ENCODE measurements around the gene TMEM82. TPM values are rescaled to one million over a fixed set of nuclear protein-coding genes. Genes with fewer than 3 reads are reported as not detected.
A peak's percentile ranks its signal among the peaks of the same experiment; 100 is the strongest.
"Not testable (repeated sequence)": the region's sequence is repeated elsewhere in the genome, so short reads cannot be mapped to it uniquely, and the experiment has no call there.

The TMEM82 gene
- total RNA-seq (not detected), polyA plus RNA-seq (ENCODE audit: insufficient read depth in 1 of 8, insufficient read length in 8 of 8, low replicate concordance in 1 of 8) (1 to 10 TPM in 1 of 8 donors, under 1 TPM in 1, not detected in 6; 0.17 to 1.4 TPM)
- long read RNA-seq, donor 1: 0 reads
- long read RNA-seq, donor 2: 0 reads
- long read RNA-seq, donor 3: 0 reads
- long read RNA-seq, donor 4: 0 reads
- long read RNA-seq, donor 5: 0 reads
- long read RNA-seq, donor 6: 0 reads
- long read RNA-seq, donor 7: 0 reads
- long read RNA-seq, donor 8: 0 reads
- long read RNA-seq, donor 9: 0 reads
- long read RNA-seq, donor 10: 0 reads
- long read RNA-seq, donor 11: 0 reads

GRCh38 chr1:15742339-15742801, at the start of gene TMEM82:
Gene TMEM82, plus strand, starts transcription at chr1:15742499. Its CDS starts 61 bp downstream, at chr1:15742560.
- Histone ChIP-seq H3K9me3 (replicated peaks; ENCODE audit: control insufficient read depth, low read depth, low read length) (no peaks in the 10 kb centered on the region), H3K27ac (ENCODE audit: low read length) (no peak within 1 kb of the TSS), H3K27me3 (ENCODE audit: control insufficient read depth, insufficient read depth, low read length) (no peaks in the 10 kb centered on the region), H3K4me1 (ENCODE audit: control insufficient read depth, insufficient read depth, low read length) (peaks cover 28% of the 10 kb centered on the region), H3K36me3 (ENCODE audit: control insufficient read depth, insufficient read depth, low read length) (peaks cover 3% of the 10 kb centered on the region), H3K4me3 (ENCODE audit: low read length) (no peak within 1 kb of the TSS)
- 17% methylated on average over 14 of the region's 14 CpGs for WGBS (ENCODE audit: insufficient coverage)
- no peak for DNase-seq

DNA sequence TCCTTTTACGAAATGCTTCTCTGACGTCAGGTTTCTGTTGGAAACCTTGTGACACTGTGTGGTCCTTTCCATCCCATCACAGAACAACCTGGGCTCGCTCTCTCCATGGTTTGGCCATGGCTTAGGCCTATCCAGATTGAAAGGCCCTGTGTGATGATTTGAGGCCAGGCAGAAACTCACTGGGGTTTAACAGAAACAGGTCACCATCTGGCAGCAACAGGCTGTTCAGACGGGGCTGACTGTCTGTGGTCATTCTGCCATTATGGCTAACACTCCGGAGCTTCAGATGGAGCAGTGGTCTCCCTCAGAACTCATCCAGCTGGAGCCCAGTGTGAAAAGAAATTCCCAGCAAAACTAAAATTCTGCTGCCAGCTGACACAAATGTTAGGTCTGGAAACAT, 48.9 kb upstream of the TMEM82 start:
- peaks cover 34% of the 10 kb centered on the region for H3K4me1 ChIP-seq (ENCODE audit: control insufficient read depth, insufficient read depth, low read length)
- no peak overlapping the region for H3K4me3 ChIP-seq (ENCODE audit: low read length)
- peaks cover 13% of the 10 kb centered on the region for H3K36me3 ChIP-seq (ENCODE audit: control insufficient read depth, insufficient read depth, low read length)
- H3K9me3 ChIP-seq (replicated peaks; ENCODE audit: control insufficient read depth, low read depth, low read length): no peaks in the 10 kb centered on the region
- no peaks in the 10 kb centered on the region for H3K27me3 ChIP-seq (ENCODE audit: control insufficient read depth, insufficient read depth, low read length)
- WGBS (ENCODE audit: insufficient coverage): 68% methylated on average over 3 of the region's 5 CpGs
- H3K27ac ChIP-seq (ENCODE audit: low read length): no peak overlapping the region
- no peak for DNase-seq

DNA sequence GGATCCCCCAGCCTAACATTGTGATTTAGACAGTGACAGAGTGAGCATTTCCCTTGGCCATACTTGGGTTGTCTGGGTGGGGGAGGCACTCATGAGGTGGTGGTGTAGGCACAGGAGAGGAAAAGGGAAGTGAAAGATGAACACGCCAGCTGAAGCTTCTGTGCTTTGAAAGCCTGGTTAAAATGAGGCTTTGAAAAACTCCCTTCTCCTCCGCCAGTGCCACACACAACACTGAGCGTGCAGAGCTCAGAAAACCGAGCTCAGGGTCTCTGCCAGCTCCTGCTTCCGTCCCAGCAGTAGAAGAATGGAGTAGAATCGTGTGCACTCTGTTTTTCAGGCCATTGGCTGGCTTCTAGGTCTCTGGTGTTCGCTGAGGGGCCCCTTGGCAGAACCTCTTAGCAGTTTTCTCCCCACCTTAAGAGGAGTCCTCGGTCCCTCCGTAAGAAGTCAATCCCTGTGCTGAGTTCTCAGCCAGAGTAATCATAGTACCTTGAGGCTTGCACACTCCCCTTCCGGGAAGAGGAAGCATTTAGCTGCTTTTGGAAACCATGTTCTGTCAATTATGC, 45.3 kb upstream of the TMEM82 start:
- DNase-seq: peak; percentile 69
- 10% methylated on average over 6 of the region's 10 CpGs for WGBS (ENCODE audit: insufficient coverage)
- H3K27me3 ChIP-seq (ENCODE audit: control insufficient read depth, insufficient read depth, low read length): no peaks in the 10 kb centered on the region
- H3K9me3 ChIP-seq (replicated peaks; ENCODE audit: control insufficient read depth, low read depth, low read length): no peaks in the 10 kb centered on the region
- no peak overlapping the region for H3K4me3 ChIP-seq (ENCODE audit: low read length)
- H3K36me3 ChIP-seq (ENCODE audit: control insufficient read depth, insufficient read depth, low read length): peaks cover 14% of the 10 kb centered on the region
- H3K27ac ChIP-seq (ENCODE audit: low read length): peak overlapping the region; percentile 32
- peaks cover 31% of the 10 kb centered on the region for H3K4me1 ChIP-seq (ENCODE audit: control insufficient read depth, insufficient read depth, low read length)

- Histone ChIP-seq H3K36me3 (ENCODE audit: control insufficient read depth, insufficient read depth, low read length) (peaks cover 14% of the 10 kb centered on the region), H3K27ac (ENCODE audit: low read length) (no peak overlapping the region), H3K4me3 (ENCODE audit: low read length) (no peak overlapping the region), H3K9me3 (replicated peaks; ENCODE audit: control insufficient read depth, low read depth, low read length) (no peaks in the 10 kb centered on the region), H3K4me1 (ENCODE audit: control insufficient read depth, insufficient read depth, low read length) (peaks cover 30% of the 10 kb centered on the region), H3K27me3 (ENCODE audit: control insufficient read depth, insufficient read depth, low read length) (no peaks in the 10 kb centered on the region)
- DNase-seq: no peak
- WGBS (ENCODE audit: insufficient coverage): no CpG with 5 or more reads among the region's 2 CpGs
These were observed 44.1 kb upstream of the TMEM82 start for GRCh38 chr1:15698201-15698600.

- not testable (repeated sequence) for H3K27me3 ChIP-seq (ENCODE audit: control insufficient read depth, insufficient read depth, low read length); DNase-seq; H3K4me3 ChIP-seq (ENCODE audit: low read length); H3K27ac ChIP-seq (ENCODE audit: low read length); H3K9me3 ChIP-seq (replicated peaks; ENCODE audit: control insufficient read depth, low read depth, low read length)
- H3K4me1 ChIP-seq (ENCODE audit: control insufficient read depth, insufficient read depth, low read length): peaks cover 32% of the 10 kb centered on the region
- H3K36me3 ChIP-seq (ENCODE audit: control insufficient read depth, insufficient read depth, low read length): peaks cover 14% of the 10 kb centered on the region
- no CpG with 5 or more reads among the region's 4 CpGs for WGBS (ENCODE audit: insufficient coverage)
These were observed 43.0 kb upstream of the TMEM82 start for GRCh38 chr1:15699321-15699720.

GRCh38 chr1:15700508-15700907, 41.8 kb upstream of the TMEM82 start:
- no peak overlapping the region for H3K27ac ChIP-seq (ENCODE audit: low read length)
- no peaks in the 10 kb centered on the region for H3K27me3 ChIP-seq (ENCODE audit: control insufficient read depth, insufficient read depth, low read length)
- peaks cover 37% of the 10 kb centered on the region for H3K4me1 ChIP-seq (ENCODE audit: control insufficient read depth, insufficient read depth, low read length)
- H3K4me3 ChIP-seq (ENCODE audit: low read length): no peak overlapping the region
- 10% methylated on average over 2 of the region's 6 CpGs for WGBS (ENCODE audit: insufficient coverage)
- no peak for DNase-seq
- no peaks in the 10 kb centered on the region for H3K9me3 ChIP-seq (replicated peaks; ENCODE audit: control insufficient read depth, low read depth, low read length)
- peaks cover 25% of the 10 kb centered on the region for H3K36me3 ChIP-seq (ENCODE audit: control insufficient read depth, insufficient read depth, low read length)

DNA sequence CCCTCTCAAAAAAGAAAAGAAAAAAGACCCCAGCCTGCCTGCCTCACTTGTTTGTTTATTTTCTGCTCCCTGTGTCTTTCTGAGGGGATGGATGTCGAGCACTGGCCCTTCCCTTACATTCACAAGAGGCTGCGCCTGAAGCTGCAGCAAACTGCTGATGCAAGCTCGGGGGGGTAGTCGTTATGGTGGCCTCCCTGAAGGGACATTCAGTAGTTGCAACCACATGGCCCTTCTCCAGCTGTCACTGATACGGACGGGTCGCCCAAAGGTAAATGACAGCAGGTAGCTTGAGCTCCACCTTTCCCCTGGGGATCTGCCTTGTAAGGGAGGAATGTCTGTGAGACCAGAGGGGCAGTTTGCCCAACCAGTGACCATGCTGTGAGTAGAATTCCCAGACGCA, 40.5 kb upstream of the TMEM82 start:
- no peaks in the 10 kb centered on the region for H3K9me3 ChIP-seq (replicated peaks; ENCODE audit: control insufficient read depth, low read depth, low read length)
- WGBS (ENCODE audit: insufficient coverage): 88% methylated on average over 7 of the region's 8 CpGs
- H3K27ac ChIP-seq (ENCODE audit: low read length): no peak overlapping the region
- peaks cover 36% of the 10 kb centered on the region for H3K4me1 ChIP-seq (ENCODE audit: control insufficient read depth, insufficient read depth, low read length)
- DNase-seq: no peak
- no peaks in the 10 kb centered on the region for H3K27me3 ChIP-seq (ENCODE audit: control insufficient read depth, insufficient read depth, low read length)
- H3K36me3 ChIP-seq (ENCODE audit: control insufficient read depth, insufficient read depth, low read length): peaks cover 26% of the 10 kb centered on the region
- no peak overlapping the region for H3K4me3 ChIP-seq (ENCODE audit: low read length)

DNA sequence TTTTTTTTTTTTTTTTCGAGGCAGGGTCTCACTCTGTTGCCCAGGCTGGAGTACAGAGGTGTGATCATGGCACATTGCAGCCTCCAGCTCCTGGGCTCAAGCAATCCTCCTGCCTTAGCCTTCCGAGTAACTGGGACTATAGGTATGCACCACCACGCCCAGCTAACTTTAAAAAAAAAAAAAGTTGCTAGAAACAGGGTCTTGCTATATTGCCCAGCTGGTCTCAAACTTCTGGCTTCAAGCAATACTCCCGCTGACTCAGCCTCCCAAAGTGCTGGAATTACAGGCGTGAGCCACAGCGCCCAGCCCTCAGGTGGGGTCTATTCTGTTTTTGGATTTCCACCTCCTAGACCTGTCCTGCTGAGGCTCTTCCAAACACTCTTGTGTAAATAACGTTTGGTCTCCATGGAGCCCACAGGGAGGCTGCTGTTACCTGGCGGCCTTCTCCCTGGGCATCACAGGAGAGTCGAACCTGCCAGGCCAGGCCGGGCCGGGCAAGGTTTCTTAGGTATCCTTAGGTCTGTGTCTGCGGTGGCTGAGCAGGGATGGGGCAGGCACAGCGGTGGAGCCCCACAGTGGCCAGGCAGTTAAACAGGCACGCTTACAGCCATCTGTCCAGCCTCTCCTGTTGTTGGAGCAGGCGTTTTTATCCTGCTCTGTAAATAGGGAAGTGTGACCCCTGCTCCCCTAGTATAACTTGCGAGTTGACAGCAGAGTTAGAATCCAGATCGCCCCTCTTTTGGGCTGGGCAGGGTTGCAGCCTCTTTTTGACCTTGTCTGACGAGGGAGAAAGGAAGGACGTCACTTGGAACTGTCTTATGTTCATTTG, 39.4 kb upstream of the TMEM82 start:
- WGBS (ENCODE audit: insufficient coverage): 72% methylated on average over 12 of the region's 19 CpGs
- H3K27me3 ChIP-seq (ENCODE audit: control insufficient read depth, insufficient read depth, low read length): no peaks in the 10 kb centered on the region
- H3K4me1 ChIP-seq (ENCODE audit: control insufficient read depth, insufficient read depth, low read length): peaks cover 41% of the 10 kb centered on the region
- peak overlapping the region; percentile 82 for H3K27ac ChIP-seq (ENCODE audit: low read length)
- H3K36me3 ChIP-seq (ENCODE audit: control insufficient read depth, insufficient read depth, low read length): peaks cover 23% of the 10 kb centered on the region
- no peaks in the 10 kb centered on the region for H3K9me3 ChIP-seq (replicated peaks; ENCODE audit: control insufficient read depth, low read depth, low read length)
- H3K4me3 ChIP-seq (ENCODE audit: low read length): no peak overlapping the region
- no peak for DNase-seq

DNA sequence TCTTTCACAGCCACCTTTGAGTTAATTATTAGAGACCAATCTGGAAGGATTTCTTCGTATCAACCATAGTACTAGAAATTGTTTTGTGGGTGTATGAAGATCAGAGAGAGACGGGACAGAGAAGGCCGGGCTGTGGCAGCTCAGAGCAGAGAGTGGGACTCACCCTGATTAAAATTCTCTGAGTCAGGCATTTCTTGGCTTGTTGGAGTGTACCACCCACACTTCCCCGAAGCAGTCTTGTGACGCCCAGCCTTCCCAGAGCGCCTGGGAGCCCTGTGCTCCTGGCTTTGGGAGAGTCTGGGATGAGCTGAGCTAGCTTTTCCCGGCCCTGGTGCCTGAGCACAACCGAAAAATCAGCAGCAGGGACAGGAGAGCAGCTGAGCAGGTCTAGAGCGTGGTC, 38.7 kb upstream of the TMEM82 start:
- H3K9me3 ChIP-seq (replicated peaks; ENCODE audit: control insufficient read depth, low read depth, low read length): no peaks in the 10 kb centered on the region
- H3K4me3 ChIP-seq (ENCODE audit: low read length): no peak overlapping the region
- peak overlapping the region; percentile 82 for H3K27ac ChIP-seq (ENCODE audit: low read length)
- DNase-seq: peak; percentile 91
- peaks cover 43% of the 10 kb centered on the region for H3K4me1 ChIP-seq (ENCODE audit: control insufficient read depth, insufficient read depth, low read length)
- peaks cover 23% of the 10 kb centered on the region for H3K36me3 ChIP-seq (ENCODE audit: control insufficient read depth, insufficient read depth, low read length)
- 16% methylated on average over 5 of the region's 9 CpGs for whole genome bisulfite sequencing (ENCODE audit: insufficient coverage)
- H3K27me3 ChIP-seq (ENCODE audit: control insufficient read depth, insufficient read depth, low read length): no peaks in the 10 kb centered on the region
